Mammary epithelial cell (primary cell): ENCODE data around the gene DUSP6.

Experiments
- EZH2 ChIP-seq: IDR thresholded peaks from 2 replicates; pipeline ENCODE4 v1.6.1; 2012; ENCODE audit warnings: low read length, inconsistent platforms, borderline replicate concordance
- TF ChIP-seq, protein P1 (sequence below), 2 donors: IDR thresholded peaks in 1 of 2; conservative IDR thresholded peaks in 1 of 2; 2 replicates each; pipeline ENCODE4 v1.5.1; 2011 to 2012; ENCODE audit warnings: inconsistent platforms in 2 of 2, low read length in 2 of 2, mild to moderate bottlenecking in 2 of 2, control low read depth in 1 of 2, low read depth in 1 of 2; ENCODE audit not compliant: insufficient read depth in 1 of 2; ENCODE audit errors: extremely low read depth in 1 of 2

DNA sequence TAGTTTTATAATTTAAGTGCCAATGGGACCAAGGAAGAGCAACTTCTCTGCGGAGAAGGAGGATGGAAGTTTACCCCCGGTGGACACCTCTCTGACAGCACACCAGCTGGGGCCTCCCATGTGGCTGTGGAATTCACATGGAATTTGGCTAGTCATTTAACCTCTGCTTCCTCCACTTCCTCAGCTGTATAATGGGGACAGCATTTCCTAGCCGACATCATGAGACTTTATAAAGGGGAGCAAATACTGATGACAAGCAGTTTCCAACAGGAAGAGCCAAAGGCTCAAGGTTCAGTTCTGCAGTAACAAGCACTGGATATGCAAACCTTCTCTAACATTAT is 7.5 kb downstream of the DUSP6 start:
- TF ChIP-seq, protein P1, sequence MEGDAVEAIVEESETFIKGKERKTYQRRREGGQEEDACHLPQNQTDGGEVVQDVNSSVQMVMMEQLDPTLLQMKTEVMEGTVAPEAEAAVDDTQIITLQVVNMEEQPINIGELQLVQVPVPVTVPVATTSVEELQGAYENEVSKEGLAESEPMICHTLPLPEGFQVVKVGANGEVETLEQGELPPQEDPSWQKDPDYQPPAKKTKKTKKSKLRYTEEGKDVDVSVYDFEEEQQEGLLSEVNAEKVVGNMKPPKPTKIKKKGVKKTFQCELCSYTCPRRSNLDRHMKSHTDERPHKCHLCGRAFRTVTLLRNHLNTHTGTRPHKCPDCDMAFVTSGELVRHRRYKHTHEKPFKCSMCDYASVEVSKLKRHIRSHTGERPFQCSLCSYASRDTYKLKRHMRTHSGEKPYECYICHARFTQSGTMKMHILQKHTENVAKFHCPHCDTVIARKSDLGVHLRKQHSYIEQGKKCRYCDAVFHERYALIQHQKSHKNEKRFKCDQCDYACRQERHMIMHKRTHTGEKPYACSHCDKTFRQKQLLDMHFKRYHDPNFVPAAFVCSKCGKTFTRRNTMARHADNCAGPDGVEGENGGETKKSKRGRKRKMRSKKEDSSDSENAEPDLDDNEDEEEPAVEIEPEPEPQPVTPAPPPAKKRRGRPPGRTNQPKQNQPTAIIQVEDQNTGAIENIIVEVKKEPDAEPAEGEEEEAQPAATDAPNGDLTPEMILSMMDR (conservative IDR thresholded peaks at IDR 0.05 in 1 of 2, IDR thresholded peaks at IDR 0.05 in 1 of 2; ENCODE audit: extremely low read depth in 1 of 2, insufficient read depth in 1 of 2, low read depth in 1 of 2, low read length in 2 of 2) = no peak
- TF ChIP-seq EZH2 = no peak
